Choroid plexus epithelial cell (primary cell): ENCODE results near the gene CDC42EP3.
A peak's percentile ranks its signal among the peaks of the same experiment; 100 is the strongest.

Source experiments
- DNase-seq: peaks from one replicate; pipeline ENCODE4 v3.0.0-alpha.2; 2010; ENCODE audit warnings: low read depth
- H3K4me3 ChIP-seq: 2 replicates; pipeline ENCODE4 v1.5.1; 2011; ENCODE audit warnings: low read depth, mild to moderate bottlenecking, control low read depth, low read length, moderate library complexity
- CTCF ChIP-seq: conservative IDR thresholded peaks from 2 replicates; pipeline ENCODE4 v1.5.1; 2011; ENCODE audit warnings: low read depth, mild to moderate bottlenecking, control low read depth, inconsistent platforms, low read length, moderate library complexity

CDC42EP3 gene

GRCh38 chr2:37658682-37659081 lies 12.8 kb downstream of the CDC42EP3 start:
- no peak for DNase-seq
- TF ChIP-seq CTCF = no peak
- H3K4me3 ChIP-seq = no peak overlapping the region

DNA sequence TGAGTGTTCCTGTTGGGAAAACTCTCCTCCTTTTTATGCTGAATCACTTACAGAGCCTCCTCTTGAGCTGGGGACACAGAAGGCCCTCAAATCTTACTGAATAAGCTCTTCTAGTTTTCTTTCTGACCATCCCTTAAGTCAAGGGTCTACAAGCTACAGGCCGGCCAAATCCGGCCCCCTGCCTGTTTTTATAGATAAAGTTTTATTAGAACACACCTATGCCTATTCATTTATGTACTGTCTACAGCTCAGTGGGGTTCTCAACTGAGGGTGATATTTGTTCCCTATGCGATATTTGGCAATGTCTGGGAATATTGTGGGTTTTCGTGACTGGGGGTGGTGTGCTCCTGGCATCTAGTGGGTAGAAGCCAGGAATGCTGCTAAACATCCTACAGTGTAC lies 14.0 kb downstream of the CDC42EP3 start:
- H3K4me3 ChIP-seq = no peak overlapping the region
- no peak for TF ChIP-seq CTCF
- no peak for DNase-seq

GRCh38 chr2:37656512-37657423 lies 14.7 kb downstream of the CDC42EP3 start:
- H3K4me3 ChIP-seq = no peak overlapping the region
- no peak for TF ChIP-seq CTCF
- DNase-seq = no peak

- DNase-seq = peak; percentile 74
- TF ChIP-seq CTCF = no peak
- H3K4me3 ChIP-seq = no peak overlapping the region
These were observed 16.3 kb downstream of the CDC42EP3 start for GRCh38 chr2:37654932-37655841.

- DNase-seq = no peak
- H3K4me3 ChIP-seq = no peak overlapping the region
- no peak for TF ChIP-seq CTCF
These were observed 17.0 kb downstream of the CDC42EP3 start for GRCh38 chr2:37654419-37654818.

DNA sequence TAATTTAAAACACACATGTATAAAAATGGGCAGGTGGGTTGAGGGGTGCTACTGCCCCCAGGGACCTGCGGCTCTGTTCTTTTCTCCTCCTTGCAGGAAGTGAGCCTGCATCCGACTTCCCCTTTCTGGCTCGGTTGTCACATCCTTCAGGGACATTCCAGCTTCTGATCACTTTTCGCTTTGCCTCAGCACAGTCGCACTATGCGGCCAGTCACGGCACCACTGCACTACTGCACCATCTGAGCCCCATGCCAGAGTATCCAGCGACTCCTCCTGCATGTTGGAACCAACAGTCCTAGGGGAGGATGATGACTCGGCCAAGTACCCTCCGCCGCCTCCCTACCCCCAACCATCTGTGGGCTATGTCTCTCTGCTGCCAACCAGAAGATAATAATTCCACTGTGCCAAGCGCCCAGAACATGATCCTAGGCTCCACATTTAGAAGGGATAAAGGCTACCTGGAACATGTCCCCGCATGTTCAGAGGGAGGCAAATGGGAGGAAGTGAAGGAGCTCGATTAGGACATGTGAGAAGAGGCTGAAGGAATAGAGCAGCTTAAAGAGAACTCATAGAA lies 17.6 kb downstream of the CDC42EP3 start:
- TF ChIP-seq CTCF = no peak
- DNase-seq = no peak
- no peak overlapping the region for H3K4me3 ChIP-seq
